ENCODE results near the gene CHMP6. TPM values are rescaled to one million over a fixed set of nuclear protein-coding genes. Genes with fewer than 3 reads are reported as not detected.

Gene CHMP6
- total and polyA plus RNA-seq, 2 experiments from 2014 or later: 35.5 to 58.8 TPM

DNA sequence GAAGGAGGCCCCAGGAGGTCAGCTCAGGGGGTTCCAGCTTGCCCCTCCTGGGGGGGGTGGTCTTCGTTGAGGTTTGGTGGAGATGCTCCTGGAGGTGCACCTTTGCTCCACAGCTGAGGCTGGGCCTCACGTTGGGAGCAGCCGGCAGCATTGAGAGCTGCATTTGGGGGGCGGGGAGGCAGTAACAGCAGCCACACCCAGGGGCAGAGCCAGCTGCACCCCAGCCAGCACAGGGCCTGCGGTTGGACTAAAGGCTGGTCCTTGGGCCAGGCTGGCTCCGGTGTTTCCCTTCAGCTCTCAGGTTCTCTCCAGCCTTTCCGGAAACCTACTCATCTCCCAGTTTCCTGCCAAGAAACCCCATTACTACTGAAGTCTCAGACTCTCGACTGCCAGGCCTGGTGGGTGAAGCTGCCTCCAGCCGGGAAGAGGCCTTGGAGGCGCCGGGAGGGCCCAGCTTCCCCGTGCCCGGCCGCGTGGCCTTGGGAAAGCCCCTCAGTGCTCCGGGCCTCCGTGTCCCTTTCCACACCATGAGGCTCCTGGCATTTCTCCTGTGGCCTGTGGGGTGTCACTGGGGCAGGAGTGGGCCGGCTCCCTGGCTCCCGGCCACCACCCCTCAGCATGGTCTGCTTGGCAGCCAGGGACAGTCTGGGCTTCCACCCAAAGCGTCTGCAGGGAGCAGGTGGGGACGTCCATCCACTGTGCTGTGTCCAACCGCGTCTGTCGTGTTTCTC is 29.3 kb downstream of the CHMP6 start:
- peak in 1 of 2 donors; percentile 38 for DNase-seq (ENCODE audit: low read depth in 1 of 2, low spot score in 1 of 2)
- no peaks in the 10 kb centered on the region for H3K9me3 ChIP-seq (ENCODE audit: low read depth)
- H3K36me3 ChIP-seq: no peaks in the 10 kb centered on the region
- no peaks in the 10 kb centered on the region for H3K4me1 ChIP-seq (ENCODE audit: low read depth)
- no peak for TF ChIP-seq CTCF (IDR thresholded peaks at IDR 0.05; ENCODE audit: low read depth, low read length)
- no peak overlapping the region for H3K4me3 ChIP-seq
- H3K27me3 ChIP-seq: no peaks in the 10 kb centered on the region
- no peak overlapping the region for H3K27ac ChIP-seq

- Histone ChIP-seq H3K4me3 (no peak overlapping the region), H3K9me3 (ENCODE audit: low read depth) (no peaks in the 10 kb centered on the region), H3K27me3 (no peaks in the 10 kb centered on the region), H3K4me1 (ENCODE audit: low read depth) (peaks cover 5% of the 10 kb centered on the region), H3K27ac (no peak overlapping the region), H3K36me3 (no peaks in the 10 kb centered on the region)
- TF ChIP-seq CTCF (IDR thresholded peaks at IDR 0.05; ENCODE audit: low read depth, low read length): no peak
- no peak for DNase-seq (ENCODE audit: low read depth in 1 of 2, low spot score in 1 of 2)
Measured at GRCh38 chr17:81021531-81022343, 30.1 kb downstream of the CHMP6 start.

DNA sequence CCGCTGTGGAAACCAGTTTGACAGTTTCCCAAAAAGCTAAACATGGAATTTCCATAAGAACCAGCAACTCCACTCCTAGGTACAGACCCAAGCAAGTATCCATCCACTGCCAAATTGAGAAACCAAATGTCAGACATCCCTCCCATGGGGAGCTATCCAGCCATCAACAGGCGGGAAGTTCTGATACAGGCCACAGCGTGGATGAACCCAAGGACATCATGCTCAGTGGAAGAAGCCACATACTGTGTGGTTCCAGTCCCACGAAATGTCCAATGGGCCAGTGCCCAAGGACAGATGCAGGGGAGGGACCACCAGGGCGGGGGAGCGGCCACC is 30.7 kb downstream of the CHMP6 start:
- H3K27ac ChIP-seq: no peak overlapping the region
- peaks cover 9% of the 10 kb centered on the region for H3K4me1 ChIP-seq (ENCODE audit: low read depth)
- no peak for TF ChIP-seq CTCF (IDR thresholded peaks at IDR 0.05; ENCODE audit: low read depth, low read length)
- no peaks in the 10 kb centered on the region for H3K27me3 ChIP-seq
- H3K4me3 ChIP-seq: no peak overlapping the region
- no peak for DNase-seq (ENCODE audit: low read depth in 1 of 2, low spot score in 1 of 2)
- no peaks in the 10 kb centered on the region for H3K36me3 ChIP-seq
- H3K9me3 ChIP-seq (ENCODE audit: low read depth): no peaks in the 10 kb centered on the region

GRCh38 chr17:81025065-81025740 is 33.6 kb downstream of the CHMP6 start:
- no peaks in the 10 kb centered on the region for H3K9me3 ChIP-seq (ENCODE audit: low read depth)
- H3K4me3 ChIP-seq: no peak overlapping the region
- TF ChIP-seq CTCF (IDR thresholded peaks at IDR 0.05; ENCODE audit: low read depth, low read length): no peak
- DNase-seq (ENCODE audit: low read depth in 1 of 2, low spot score in 1 of 2): no peak
- no peak overlapping the region for H3K27ac ChIP-seq
- H3K4me1 ChIP-seq (ENCODE audit: low read depth): peaks cover 17% of the 10 kb centered on the region
- no peaks in the 10 kb centered on the region for H3K27me3 ChIP-seq
- no peaks in the 10 kb centered on the region for H3K36me3 ChIP-seq

DNA sequence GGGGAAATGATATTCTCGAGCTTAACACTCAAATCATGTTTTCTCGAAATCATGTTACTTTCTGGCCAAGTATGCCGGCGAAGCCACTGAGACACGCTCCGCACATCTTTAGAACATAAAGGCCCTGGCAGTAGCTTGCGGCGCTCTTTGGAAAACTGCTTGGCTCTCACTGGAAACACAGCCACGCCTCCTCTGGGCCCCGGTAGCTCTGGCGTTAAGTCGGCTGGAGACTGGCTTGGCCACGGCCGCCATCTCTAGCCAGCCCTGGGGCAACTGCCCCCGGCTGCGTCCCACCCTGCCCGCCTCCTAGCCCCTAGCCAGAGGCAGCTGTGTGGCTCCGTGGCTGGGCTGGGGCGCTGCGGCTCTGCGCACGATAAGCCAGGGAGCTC is 34.1 kb downstream of the CHMP6 start:
- no peak overlapping the region for H3K4me3 ChIP-seq
- H3K9me3 ChIP-seq (ENCODE audit: low read depth): no peaks in the 10 kb centered on the region
- H3K36me3 ChIP-seq: no peaks in the 10 kb centered on the region
- H3K4me1 ChIP-seq (ENCODE audit: low read depth): peaks cover 17% of the 10 kb centered on the region
- no peak overlapping the region for H3K27ac ChIP-seq
- DNase-seq (ENCODE audit: low read depth in 1 of 2, low spot score in 1 of 2): no peak
- H3K27me3 ChIP-seq: no peaks in the 10 kb centered on the region
- TF ChIP-seq CTCF (IDR thresholded peaks at IDR 0.05; ENCODE audit: low read depth, low read length): no peak

Measured in cardiac muscle cell (in vitro differentiated cells and primary cell).